Esophagus muscularis mucosa (tissue), 4 donors: ENCODE data around the gene INSM1. TPM values are rescaled to one million over a fixed set of nuclear protein-coding genes. Genes with fewer than 3 reads are reported as not detected.

Experiments
- DNase-seq: peaks from one replicate; pipeline ENCODE4 v3.0.0-alpha.2; 2017; ENCODE audit errors: extremely low spot score
- H3K27ac ChIP-seq, 4 donors: fragments of 200-600 bp; sonication (generic); replicated peaks in 1 of 4; 1 replicate in 3 of 4; 2 replicates in 1 of 4; pipeline ENCODE4 v1.5.1; 2016 to 2019; ENCODE audit warnings: mild to moderate bottlenecking in 1 of 4
- H3K27me3 ChIP-seq, 4 donors: fragments of 200-600 bp; sonication (generic); one replicate each; pipeline versions ENCODE4 v1.5.1 to v1.6.0; 2016 to 2019
- H3K36me3 ChIP-seq, 4 donors: fragments of 200-600 bp; sonication (generic); one replicate each; pipeline ENCODE4 v1.5.1; 2016 to 2019
- H3K4me1 ChIP-seq, 4 donors: fragments of 200-600 bp; sonication (generic); one replicate each; pipeline ENCODE4 v1.5.1; 2016 to 2019
- H3K4me3 ChIP-seq, 4 donors: fragments of 200-600 bp; sonication (generic); 1 replicate in 2 of 4; 2 replicates in 2 of 4; pipeline ENCODE4 v1.5.1; 2016 to 2019; ENCODE audit warnings: mild to moderate bottlenecking in 4 of 4, moderate library complexity in 1 of 4
- H3K9me3 ChIP-seq, 4 donors: fragments of 200-600 bp; sonication (generic); 1 replicate in 3 of 4; 2 replicates in 1 of 4; pipeline ENCODE4 v1.5.1; 2016 to 2019
- CTCF ChIP-seq, 3 experiments: fragments of 200-600 bp in 2 of 3; fragments of 450-650 bp in 1 of 3; sonication (generic) in 2 of 3; IDR thresholded peaks; one replicate each; pipeline ENCODE4 v1.5.1; 2017 to 2019; ENCODE audit warnings: antibody characterized with exemption in 3 of 3, mild to moderate bottlenecking in 2 of 3, moderate library complexity in 1 of 3
- EP300 ChIP-seq: sonication (generic); formaldehyde crosslinking; IDR thresholded peaks from one replicate; pipeline ENCODE4 v1.6.1; 2017; ENCODE audit warnings: antibody characterized with exemption
- POLR2A ChIP-seq: fragments of 450-650 bp; IDR thresholded peaks from one replicate; pipeline ENCODE4 v1.6.1; 2017; ENCODE audit warnings: antibody characterized with exemption, moderate library complexity, mild to moderate bottlenecking, low read depth
- POLR2AphosphoS5 ChIP-seq, 2 donors: sonication (generic); formaldehyde crosslinking; IDR thresholded peaks; one replicate each; pipeline ENCODE4 v1.6.1; 2017; ENCODE audit warnings: antibody characterized with exemption in 2 of 2
- WGBS: methylation state at CpG from one replicate; pipeline ENCODE4 v1.1.5; 2018; 5-methylcytosine and 5-hydroxymethylcytosine counted together
- intact Hi-C: fragments of 100-400 bp; cut with DNase I; formaldehyde crosslinking; loops from one replicate; pipeline ENCODE4 v1.15.1; 2023
- total RNA-seq, 4 donors: library from RNA; depleted of rRNA; stranded (reverse); fragments of >200 nt; gene quantifications; one replicate each; pipeline versions ENCODE4 v1.1.0 to v1.2.1, GENCODE V29; 2016

INSM1 gene
- total RNA-seq, 4 donors from 2014 or later, result not detected

- WGBS, result 88% methylated on average over 10 of the region's 10 CpGs
Measured at GRCh38 chr20:20405623-20406022, 37.7 kb downstream of the INSM1 start.

GRCh38 chr20:20406306-20406705 lies 38.4 kb downstream of the INSM1 start:
- intact Hi-C loops, result no loop called here
- DNase-seq, result no peak
- TF ChIP-seq POLR2AphosphoS5 (IDR thresholded peaks at IDR 0.05) (no peak), POLR2A (no peak), CTCF (IDR thresholded peaks at IDR 0.05) (no peak), EP300 (no peak)
- H3K27me3 ChIP-seq, result no peaks in the 10 kb centered on the region
- no peak overlapping the region for H3K27ac ChIP-seq
- 95% methylated on average over 2 of the region's 2 CpGs for WGBS
- peaks cover 0 to 21% (median 5%) of the 10 kb centered on the region in 4 donors for H3K36me3 ChIP-seq
- H3K4me3 ChIP-seq, result no peak overlapping the region
- no peaks in the 10 kb centered on the region for H3K4me1 ChIP-seq
- H3K9me3 ChIP-seq, result no peaks in the 10 kb centered on the region

More at GRCh38 chr20:20405623-20406022, 37.7 kb downstream of the INSM1 start:
- Histone ChIP-seq H3K36me3 (peaks cover 0 to 20% (median 5%) of the 10 kb centered on the region in 4 donors), H3K27ac (no peak overlapping the region), H3K4me3 (no peak overlapping the region), H3K27me3 (no peaks in the 10 kb centered on the region), H3K4me1 (no peaks in the 10 kb centered on the region), H3K9me3 (no peaks in the 10 kb centered on the region)
- intact Hi-C loops, result no loop called here
- TF ChIP-seq POLR2AphosphoS5 (IDR thresholded peaks at IDR 0.05) (no peak), EP300 (no peak), CTCF (IDR thresholded peaks at IDR 0.05) (no peak), POLR2A (no peak)
- DNase-seq, result no peak

- 71% methylated on average over 6 of the region's 6 CpGs for WGBS
- intact Hi-C loops, result no loop called here
- Histone ChIP-seq H3K9me3 (no peaks in the 10 kb centered on the region), H3K36me3 (peaks cover 0 to 14% (median 5%) of the 10 kb centered on the region in 4 donors), H3K27me3 (no peaks in the 10 kb centered on the region), H3K27ac (no peak overlapping the region), H3K4me3 (no peak overlapping the region), H3K4me1 (no peaks in the 10 kb centered on the region)
- no peak for TF ChIP-seq POLR2A
- TF ChIP-seq CTCF (IDR thresholded peaks at IDR 0.05), result no peak
- TF ChIP-seq POLR2AphosphoS5 (IDR thresholded peaks at IDR 0.05), result no peak
- no peak for TF ChIP-seq EP300
- no peak for DNase-seq
Measured at GRCh38 chr20:20407891-20408805, 40.2 kb downstream of the INSM1 start.

- Histone ChIP-seq H3K4me1 (no peaks in the 10 kb centered on the region), H3K27me3 (no peaks in the 10 kb centered on the region), H3K9me3 (no peaks in the 10 kb centered on the region), H3K4me3 (no peak overlapping the region), H3K36me3 (peaks cover 0 to 10% (median 2%) of the 10 kb centered on the region in 4 donors), H3K27ac (no peak overlapping the region)
- 98% methylated on average over 4 of the region's 4 CpGs for WGBS
- DNase-seq, result no peak
- TF ChIP-seq POLR2A (no peak), CTCF (IDR thresholded peaks at IDR 0.05) (no peak), EP300 (no peak), POLR2AphosphoS5 (IDR thresholded peaks at IDR 0.05) (no peak)
- intact Hi-C loops, result no loop called here
Measured at GRCh38 chr20:20409331-20409730, 41.4 kb downstream of the INSM1 start.
